Keratinocyte (primary cell): ENCODE results near the gene CD59. TPM values are rescaled to one million over a fixed set of nuclear protein-coding genes. Genes with fewer than 3 reads are reported as not detected.

Source experiments
- DNase-seq: peaks from one replicate; pipeline ENCODE4 v3.0.0-alpha.2; 2011; ENCODE audit warnings: low read depth, missing footprints, low spot score
- FAIRE-seq: peaks from 2 replicates; lab custom pipeline; 2011; peaks lifted over from hg19 to GRCh38; lab: Jason Lieb, UNC
- H2AFZ ChIP-seq: 2 replicates; pipeline ENCODE4 v1.6.0; 2012; ENCODE audit warnings: low read length, control low read depth, inconsistent platforms; ENCODE audit not compliant: control insufficient read depth
- H3K27ac ChIP-seq: 2 replicates; pipeline ENCODE4 v1.5.1; 2011; ENCODE audit warnings: low read length; ENCODE audit not compliant: control insufficient read depth, insufficient read depth
- H3K27me3 ChIP-seq: 3 replicates; pipeline ENCODE4 v1.6.0; 2011; ENCODE audit warnings: low read length; ENCODE audit not compliant: control insufficient read depth, insufficient read depth; ENCODE audit errors: extremely low read depth
- H3K36me3 ChIP-seq, 2 experiments: 2 replicates in 1 of 2; 3 replicates in 1 of 2; pipeline ENCODE4 v1.5.1; 2011; ENCODE audit warnings: low read length in 2 of 2, mild to moderate bottlenecking in 1 of 2; ENCODE audit not compliant: control insufficient read depth in 2 of 2, insufficient read depth in 2 of 2; ENCODE audit errors: extremely low read depth in 1 of 2
- H3K4me1 ChIP-seq: 3 replicates; pipeline ENCODE4 v1.5.1; 2011; ENCODE audit warnings: low read length; ENCODE audit not compliant: control insufficient read depth, insufficient read depth; ENCODE audit errors: extremely low read depth
- H3K4me2 ChIP-seq: 3 replicates; pipeline ENCODE4 v1.6.0; 2011; ENCODE audit warnings: low read depth, low read length; ENCODE audit not compliant: control insufficient read depth, insufficient read depth; ENCODE audit errors: extremely low read depth
- H3K4me3 ChIP-seq, 3 experiments: fragments of 200-600 bp in 1 of 3; sonication (generic) in 1 of 3; 2 replicates in 2 of 3; 3 replicates in 1 of 3; pipeline ENCODE4 v1.5.1; 2011 to 2016; ENCODE audit warnings: low read length in 3 of 3, mild to moderate bottlenecking in 3 of 3, control low read depth in 2 of 3, inconsistent platforms in 1 of 3, low read depth in 1 of 3, mixed read lengths in 1 of 3, mixed run types in 1 of 3, moderate library complexity in 1 of 3; ENCODE audit not compliant: control insufficient read depth in 2 of 3, insufficient read depth in 2 of 3; ENCODE audit errors: extremely low read depth in 1 of 3
- H3K79me2 ChIP-seq: 2 replicates; pipeline ENCODE4 v1.6.0; 2012; ENCODE audit warnings: low read length; ENCODE audit not compliant: control insufficient read depth, insufficient read depth
- H3K9ac ChIP-seq: 3 replicates; pipeline ENCODE4 v1.6.0; 2011; ENCODE audit warnings: low read length; ENCODE audit not compliant: control insufficient read depth, insufficient read depth; ENCODE audit errors: extremely low read depth
- H3K9me1 ChIP-seq: 3 replicates; pipeline ENCODE4 v1.6.0; 2011; ENCODE audit warnings: low read length; ENCODE audit not compliant: control insufficient read depth, insufficient read depth; ENCODE audit errors: extremely low read depth
- H3K9me3 ChIP-seq: 2 replicates; pipeline ENCODE4 v1.5.1; 2012; ENCODE audit warnings: low read depth, low read length; ENCODE audit not compliant: control insufficient read depth
- H4K20me1 ChIP-seq: 3 replicates; pipeline ENCODE4 v1.6.0; 2011; ENCODE audit warnings: low read length; ENCODE audit not compliant: control insufficient read depth, insufficient read depth; ENCODE audit errors: extremely low read depth
- CTCF ChIP-seq, 3 experiments: IDR thresholded peaks in 1 of 3; conservative IDR thresholded peaks in 1 of 3; optimal IDR thresholded peaks in 1 of 3; 2 replicates in 2 of 3; 3 replicates in 1 of 3; pipeline versions ENCODE3 to v1.5.1; 2011; ENCODE audit warnings: low read length in 3 of 3, mild to moderate bottlenecking in 3 of 3, moderate library complexity in 2 of 3, control low read depth in 1 of 3, inconsistent platforms in 1 of 3; ENCODE audit not compliant: insufficient read depth in 2 of 3; ENCODE audit errors: extremely low read depth in 1 of 3
- EZH2 ChIP-seq: IDR thresholded peaks from one replicate; pipeline ENCODE4 v1.6.1; 2012; ENCODE audit warnings: inconsistent platforms, mild to moderate bottlenecking, low read length, moderate library complexity
- dilution Hi-C: fragments of 300-500 bp; cut with MboI; formaldehyde crosslinking; loops from one replicate; pipeline ENCODE4 v1.7.0; 2020; ENCODE audit warnings: low sequenced_read_pairs; ENCODE audit not compliant: extremely low pct_ligation_motif_present
- polyA plus RNA-seq, 5 experiments: library from polyadenylated mRNA; depleted of rRNA in 3 of 5; stranded (reverse) in 3 of 5; stranded (forward) in 1 of 5; unstranded in 1 of 5; fragments of >200 nt; gene quantifications; 1 replicate in 1 of 5; 2 replicates in 3 of 5; 3 replicates in 1 of 5; pipeline versions ENCODE4 v1.2.1 to v1.2.3, GENCODE V29; 2011 to 2012; ENCODE audit warnings: missing spikeins in 2 of 5, low read depth in 1 of 5, low replicate concordance in 1 of 5

CD59 gene
- polyA plus RNA-seq, 1 donor (not counting 4 experiments of a cell fraction or from before 2014, with no cell fraction given) = 1,349 TPM

- H3K9me1 ChIP-seq = no peaks in the 10 kb centered on the region
- DNase-seq (peak; percentile 89), FAIRE-seq (peak; percentile 88)
- dilution Hi-C loops = no loop called here
- peak overlapping the region; percentile 73 for H3K9ac ChIP-seq
- no peaks in the 10 kb centered on the region for H3K79me2 ChIP-seq
- no peaks in the 10 kb centered on the region for H3K27me3 ChIP-seq
- H3K27ac ChIP-seq = peak overlapping the region; percentile 99
- peaks cover 64% of the 10 kb centered on the region for H3K4me1 ChIP-seq
- H3K9me3 ChIP-seq = no peaks in the 10 kb centered on the region
- H4K20me1 ChIP-seq = no peaks in the 10 kb centered on the region
- H3K4me2 ChIP-seq = peak overlapping the region; percentile 65
- H3K4me3 ChIP-seq = peak overlapping the region in 2 of 3 experiments; percentile 30 to 36
- H3K36me3 ChIP-seq = no peaks in the 10 kb centered on the region
- H2AFZ ChIP-seq = peak overlapping the region; percentile 28
- no peak for TF ChIP-seq CTCF (optimal IDR thresholded peaks at IDR 0.05 in 1 of 3, IDR thresholded peaks at IDR 0.05 in 1 of 3, conservative IDR thresholded peaks at IDR 0.05 in 1 of 3; ENCODE audit: extremely low read depth in 1 of 3, insufficient read depth in 2 of 3, low read length in 3 of 3)
- TF ChIP-seq EZH2 = no peak
Measured at GRCh38 chr11:33689085-33689484, 47.1 kb downstream of the CD59 start.

GRCh38 chr11:33687733-33688479 lies 48.3 kb downstream of the CD59 start:
- Histone ChIP-seq H3K4me1 (peaks cover 53% of the 10 kb centered on the region), H3K4me2 (no peak overlapping the region), H3K36me3 (no peaks in the 10 kb centered on the region), H3K27me3 (no peaks in the 10 kb centered on the region), H3K79me2 (no peaks in the 10 kb centered on the region), H4K20me1 (no peaks in the 10 kb centered on the region), H3K9me3 (no peaks in the 10 kb centered on the region), H3K9ac (no peak overlapping the region), H2AFZ (no peak overlapping the region), H3K27ac (peak overlapping the region; percentile 21), H3K4me3 (no peak overlapping the region), H3K9me1 (no peaks in the 10 kb centered on the region)
- DNase-seq (no peak), FAIRE-seq (peak; percentile 49)
- TF ChIP-seq CTCF (optimal IDR thresholded peaks at IDR 0.05 in 1 of 3, IDR thresholded peaks at IDR 0.05 in 1 of 3, conservative IDR thresholded peaks at IDR 0.05 in 1 of 3; ENCODE audit: extremely low read depth in 1 of 3, insufficient read depth in 2 of 3, low read length in 3 of 3) (peak; percentile 58 to 82 (median 76)), EZH2 (no peak)
- dilution Hi-C loops = no loop called here
